Measurements from ENCODE around the gene DNAH1. TPM values are rescaled to one million over a fixed set of nuclear protein-coding genes. Genes with fewer than 3 reads are reported as not detected.

The DNAH1 gene
- total RNA-seq, 1 experiment from 2014 or later = 5.5 TPM

DNA sequence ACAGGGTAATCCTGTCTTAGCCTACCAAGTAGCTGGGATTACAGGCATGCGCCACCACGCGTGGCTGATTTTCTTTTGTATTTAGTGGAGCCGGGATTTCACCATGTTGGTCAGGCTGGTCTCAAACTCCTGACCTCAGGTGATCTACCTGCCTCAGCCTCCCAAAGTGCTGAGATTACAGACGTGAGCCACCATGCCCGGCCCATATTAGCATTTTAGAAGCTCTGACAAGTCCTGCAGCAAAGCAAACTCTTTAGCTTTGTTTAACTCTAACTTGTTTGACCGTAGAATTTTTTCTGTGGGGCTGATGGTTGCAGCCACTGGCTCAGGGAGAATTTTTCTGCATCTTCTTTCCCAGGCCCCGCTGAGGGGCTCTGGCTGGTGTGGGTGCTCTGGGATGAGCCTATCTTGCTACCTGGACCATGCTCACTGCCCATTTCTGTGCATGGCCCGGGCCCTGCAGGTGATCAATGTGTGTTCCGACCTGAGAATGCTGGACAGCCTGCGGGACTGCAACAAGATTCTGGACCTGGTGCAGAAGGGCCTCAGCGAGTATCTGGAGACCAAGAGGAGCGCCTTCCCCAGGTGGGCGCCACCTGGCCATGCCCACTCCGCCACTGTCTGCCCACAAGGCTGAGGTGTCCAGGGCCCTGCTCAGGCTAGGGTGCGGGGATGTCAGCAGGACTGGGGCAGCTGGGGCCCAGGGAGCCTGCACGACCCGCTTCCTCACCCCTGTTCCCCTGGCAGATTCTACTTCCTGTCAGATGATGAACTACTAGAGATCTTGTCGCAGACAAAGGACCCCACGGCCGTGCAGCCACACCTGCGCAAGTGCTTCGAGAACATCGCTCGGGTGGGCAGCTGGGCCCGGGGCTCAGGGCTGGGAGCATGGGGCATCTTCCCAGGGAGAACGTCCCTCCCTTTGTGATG is 41.3 kb downstream of the DNAH1 start:
- Histone ChIP-seq H3K9me3 (ENCODE audit: control insufficient read depth in 1 of 2, insufficient read depth in 1 of 2, low read depth in 1 of 2, low read length in 2 of 2) (no peaks in the 10 kb centered on the region), H3K4me1 (ENCODE audit: control insufficient read depth in 1 of 2, insufficient read depth in 2 of 2, low read length in 2 of 2) (no peaks in the 10 kb centered on the region), H3K9ac (ENCODE audit: low read length) (no peak overlapping the region), H3K36me3 (ENCODE audit: control insufficient read depth in 1 of 2, insufficient read depth in 2 of 2, low read length in 2 of 2) (no peaks in the 10 kb centered on the region), H3K27ac (ENCODE audit: low read depth, low read length) (no peak overlapping the region), H3K4me2 (ENCODE audit: low read length) (no peak overlapping the region), H3K27me3 (ENCODE audit: insufficient read depth, low read length) (no peaks in the 10 kb centered on the region), H3K4me3 (replicated peaks in 1 of 2; ENCODE audit: low read depth in 1 of 2, low read length in 2 of 2) (no peak overlapping the region), H4K20me1 (ENCODE audit: insufficient read depth) (no peaks in the 10 kb centered on the region), H3K9me2 (ENCODE audit: insufficient read depth) (no peaks in the 10 kb centered on the region), H3K79me2 (ENCODE audit: insufficient read depth, low read length) (no peaks in the 10 kb centered on the region), H2AFZ (ENCODE audit: low read depth, low read length, poor library complexity, severe bottlenecking) (no peak overlapping the region)
- ChIA-PET RAD21 (ENCODE audit: low non-redundant PET in 1 of 2, low total read pairs in 2 of 2, uncharacterized antibody in 2 of 2, unreplicated experiment in 2 of 2) (no interaction called here), POLR2A (no interaction called here), CTCF (interaction anchor here (0.7 kb wide), 1 partner anchor 1841 kb away, joined by 5 read pairs; no protein-coding TSS in a partner anchor)
- ATAC-seq (no peak), DNase-seq (ENCODE audit: low read depth, low spot score) (no peak)
- no TSS peak for BruUV-seq (replicated peaks)
- intact Hi-C loops (cut with micrococcal nuclease) = no loop called here
- TF ChIP-seq SP1 (IDR thresholded peaks at IDR 0.05; ENCODE audit: low read depth) (no peak), JUND (IDR thresholded peaks at IDR 0.05) (no peak)
- TF ChIP-seq, protein P1, sequence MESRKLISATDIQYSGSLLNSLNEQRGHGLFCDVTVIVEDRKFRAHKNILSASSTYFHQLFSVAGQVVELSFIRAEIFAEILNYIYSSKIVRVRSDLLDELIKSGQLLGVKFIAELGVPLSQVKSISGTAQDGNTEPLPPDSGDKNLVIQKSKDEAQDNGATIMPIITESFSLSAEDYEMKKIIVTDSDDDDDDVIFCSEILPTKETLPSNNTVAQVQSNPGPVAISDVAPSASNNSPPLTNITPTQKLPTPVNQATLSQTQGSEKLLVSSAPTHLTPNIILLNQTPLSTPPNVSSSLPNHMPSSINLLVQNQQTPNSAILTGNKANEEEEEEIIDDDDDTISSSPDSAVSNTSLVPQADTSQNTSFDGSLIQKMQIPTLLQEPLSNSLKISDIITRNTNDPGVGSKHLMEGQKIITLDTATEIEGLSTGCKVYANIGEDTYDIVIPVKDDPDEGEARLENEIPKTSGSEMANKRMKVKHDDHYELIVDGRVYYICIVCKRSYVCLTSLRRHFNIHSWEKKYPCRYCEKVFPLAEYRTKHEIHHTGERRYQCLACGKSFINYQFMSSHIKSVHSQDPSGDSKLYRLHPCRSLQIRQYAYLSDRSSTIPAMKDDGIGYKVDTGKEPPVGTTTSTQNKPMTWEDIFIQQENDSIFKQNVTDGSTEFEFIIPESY (IDR thresholded peaks at IDR 0.05; ENCODE audit: extremely low read depth, insufficient replicate concordance, low read length) = no peak

DNA sequence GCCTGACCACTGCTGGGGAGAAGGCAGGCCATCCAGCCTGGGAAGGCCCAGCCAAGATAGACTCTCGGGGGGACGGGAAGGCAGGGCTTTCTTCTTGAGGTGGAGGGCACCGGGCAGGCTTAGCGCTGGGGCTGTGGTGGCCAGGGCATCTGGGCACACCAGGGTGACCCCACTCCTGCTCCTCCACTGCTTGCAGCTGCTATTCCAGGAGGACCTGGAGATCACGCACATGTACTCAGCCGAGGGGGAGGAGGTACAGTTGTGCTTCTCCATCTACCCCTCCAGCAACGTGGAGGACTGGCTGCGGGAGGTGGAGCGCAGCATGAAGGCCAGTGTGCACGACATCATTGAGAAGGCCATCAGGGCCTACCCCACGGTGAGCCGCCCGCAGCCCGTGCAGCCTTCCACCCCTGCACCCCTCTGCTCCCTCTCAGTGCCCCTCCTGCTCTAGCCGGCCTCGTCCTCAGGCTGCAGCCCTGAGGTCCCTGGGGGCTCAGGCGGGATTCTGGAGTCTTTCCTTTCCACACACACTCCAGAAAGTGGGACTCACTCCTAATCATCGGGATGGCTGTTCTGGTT is 42.3 kb downstream of the DNAH1 start:
- no peaks in the 10 kb centered on the region for H4K20me1 ChIP-seq (ENCODE audit: insufficient read depth)
- no peak overlapping the region for H3K4me2 ChIP-seq (ENCODE audit: low read length)
- no peaks in the 10 kb centered on the region for H3K79me2 ChIP-seq (ENCODE audit: insufficient read depth, low read length)
- no peak overlapping the region for H2AFZ ChIP-seq (ENCODE audit: low read depth, low read length, poor library complexity, severe bottlenecking)
- TF ChIP-seq POLR2AphosphoS5 (IDR thresholded peaks at IDR 0.05; ENCODE audit: low read depth, low read length) (no peak), EZH2 (IDR thresholded peaks at IDR 0.05) (no peak), SRF (IDR thresholded peaks at IDR 0.05; ENCODE audit: low read depth) (no peak), FOSL1 (IDR thresholded peaks at IDR 0.05; ENCODE audit: low read depth) (no peak), JUND (IDR thresholded peaks at IDR 0.05) (no peak), ZFX (IDR thresholded peaks at IDR 0.05) (no peak), EZH2phosphoT487 (IDR thresholded peaks at IDR 0.05; ENCODE audit: borderline replicate concordance) (no peak), ZNF274 (IDR thresholded peaks at IDR 0.05; ENCODE audit: low read depth, low read length) (no peak)
- TF ChIP-seq, protein P2, sequence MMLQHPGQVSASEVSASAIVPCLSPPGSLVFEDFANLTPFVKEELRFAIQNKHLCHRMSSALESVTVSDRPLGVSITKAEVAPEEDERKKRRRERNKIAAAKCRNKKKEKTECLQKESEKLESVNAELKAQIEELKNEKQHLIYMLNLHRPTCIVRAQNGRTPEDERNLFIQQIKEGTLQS (IDR thresholded peaks at IDR 0.05) = no peak
- DNase-seq (ENCODE audit: low read depth, low spot score) = no peak
- ChIA-PET RAD21 (ENCODE audit: low non-redundant PET in 1 of 2, low total read pairs in 2 of 2, uncharacterized antibody in 2 of 2, unreplicated experiment in 2 of 2) (no interaction called here), CTCF (no interaction called here), POLR2A (no interaction called here)
- no peaks in the 10 kb centered on the region for H3K27me3 ChIP-seq (ENCODE audit: insufficient read depth, low read length)
- H3K36me3 ChIP-seq (ENCODE audit: control insufficient read depth in 1 of 2, insufficient read depth in 2 of 2, low read length in 2 of 2) = no peaks in the 10 kb centered on the region
- no peak overlapping the region for H3K9ac ChIP-seq (ENCODE audit: low read length)
- no peak for ATAC-seq
- H3K9me3 ChIP-seq (ENCODE audit: control insufficient read depth in 1 of 2, insufficient read depth in 1 of 2, low read depth in 1 of 2, low read length in 2 of 2) = no peaks in the 10 kb centered on the region
- no peak overlapping the region for H3K4me3 ChIP-seq (replicated peaks in 1 of 2; ENCODE audit: low read depth in 1 of 2, low read length in 2 of 2)
- H3K4me1 ChIP-seq (ENCODE audit: control insufficient read depth in 1 of 2, insufficient read depth in 2 of 2, low read length in 2 of 2) = no peaks in the 10 kb centered on the region
- BruUV-seq (replicated peaks) = no TSS peak
- H3K27ac ChIP-seq (ENCODE audit: low read depth, low read length) = no peak overlapping the region
- no peaks in the 10 kb centered on the region for H3K9me2 ChIP-seq (ENCODE audit: insufficient read depth)
- intact Hi-C loops (cut with micrococcal nuclease) = no loop called here
